ENCODE results near the gene ZER1.

- TF ChIP-seq CTCF (IDR thresholded peaks at IDR 0.05 in 4 of 5, conservative IDR thresholded peaks at IDR 0.05 in 1 of 5) (no peak), POLR2A (IDR thresholded peaks at IDR 0.05) (no peak)
These were observed 88.2 kb downstream of the ZER1 start for GRCh38 chr9:128683340-128684064.

All from gastrocnemius medialis (tissue), 4 donors.